SK-N-SH treated with all-trans-retinoic acid at 6 μM for 48 hours (cell line): Measurements from ENCODE around the gene TTYH2.

ENCODE experiments used
- ATAC-seq: fragments of 200-7000 bp; cut with Tn5 transposase; 3 replicates; pipeline ENCODE4 v1.9.1; 2020; ENCODE audit warnings: mild to moderate bottlenecking, moderate library complexity
- ARNTL ChIP-seq: fragments of 450-650 bp; formaldehyde crosslinking; IDR thresholded peaks from 2 replicates; pipeline ENCODE4 v1.5.0; 2020; ENCODE audit warnings: low read depth, mild to moderate bottlenecking, moderate library complexity, borderline replicate concordance
- BACH2 ChIP-seq: fragments of 250-450 bp; sonication (Bioruptor Pico); IDR thresholded peaks from 2 replicates; pipeline ENCODE4 v1.9.0; 2021; ENCODE audit warnings: mild to moderate bottlenecking, borderline replicate concordance
- CSDC2 ChIP-seq: fragments of 250-450 bp; sonication (Bioruptor Pico); IDR thresholded peaks from 2 replicates; pipeline ENCODE4 v1.5.0; 2020; ENCODE audit warnings: mild to moderate bottlenecking, moderate library complexity
- ESRRG ChIP-seq: fragments of 250-450 bp; sonication (Bioruptor Pico); IDR thresholded peaks from 2 replicates; pipeline ENCODE4 v1.6.1; 2021; ENCODE audit warnings: mild to moderate bottlenecking
- GLIS3 ChIP-seq: fragments of 250-450 bp; sonication (Bioruptor Pico); IDR thresholded peaks from 2 replicates; pipeline ENCODE4 v1.5.0; 2020; ENCODE audit warnings: mild to moderate bottlenecking, moderate library complexity
- ISL1 ChIP-seq: fragments of 250-450 bp; sonication (Bioruptor Pico); IDR thresholded peaks from 2 replicates; pipeline ENCODE4 v2.1.2; 2022; ENCODE audit warnings: mild to moderate bottlenecking, moderate library complexity
- OSR1 ChIP-seq: fragments of 250-450 bp; sonication (Bioruptor Pico); IDR thresholded peaks from 2 replicates; pipeline ENCODE4 v1.8.0; 2022; ENCODE audit warnings: moderate library complexity, mild to moderate bottlenecking, inconsistent platforms
- PPARA ChIP-seq: fragments of 250-450 bp; sonication (Bioruptor Pico); IDR thresholded peaks from 2 replicates; pipeline ENCODE4 v1.5.0; 2020; ENCODE audit warnings: mild to moderate bottlenecking, borderline replicate concordance
- RARB ChIP-seq: fragments of 250-450 bp; sonication (Bioruptor Pico); IDR thresholded peaks from 2 replicates; pipeline ENCODE4 v1.8.0; 2021; ENCODE audit warnings: mild to moderate bottlenecking, moderate library complexity
- SNAI2 ChIP-seq: fragments of 250-450 bp; sonication (Bioruptor Pico); IDR thresholded peaks from 2 replicates; pipeline ENCODE4 v1.5.0; 2020; ENCODE audit warnings: mild to moderate bottlenecking, moderate library complexity
- TCF4 ChIP-seq: fragments of 250-450 bp; sonication (Bioruptor Pico); IDR thresholded peaks from 2 replicates; pipeline ENCODE4 v1.8.0; 2021; ENCODE audit warnings: mild to moderate bottlenecking, moderate library complexity, borderline replicate concordance
- TOX ChIP-seq: fragments of 250-450 bp; sonication (Bioruptor Pico); IDR thresholded peaks from 2 replicates; pipeline ENCODE4 v1.8.0; 2021; ENCODE audit warnings: mild to moderate bottlenecking, moderate library complexity, borderline replicate concordance
- ZC3H10 ChIP-seq: fragments of 250-450 bp; sonication (Bioruptor Pico); IDR thresholded peaks from 2 replicates; pipeline ENCODE4 v1.5.1; 2021; ENCODE audit warnings: mild to moderate bottlenecking, moderate library complexity
- ZFP3 ChIP-seq: fragments of 250-450 bp; sonication (Bioruptor Pico); IDR thresholded peaks from 2 replicates; pipeline ENCODE4 v1.5.0; 2020; ENCODE audit warnings: mild to moderate bottlenecking, moderate library complexity
- ZFP30 ChIP-seq: fragments of 450-650 bp; formaldehyde crosslinking; IDR thresholded peaks from 2 replicates; pipeline ENCODE4 v1.5.0; 2022; ENCODE audit warnings: mild to moderate bottlenecking, moderate library complexity
- ZNF565 ChIP-seq: fragments of 450-650 bp; formaldehyde crosslinking; conservative IDR thresholded peaks from 2 replicates; pipeline ENCODE4 v1.5.0; 2020; ENCODE audit warnings: low read depth, mild to moderate bottlenecking, moderate library complexity
- ZNF70 ChIP-seq: fragments of 450-650 bp; formaldehyde crosslinking; IDR thresholded peaks from 2 replicates; pipeline ENCODE4 v1.5.0; 2020; ENCODE audit warnings: mild to moderate bottlenecking, moderate library complexity
- ZNF8 ChIP-seq: fragments of 450-650 bp; formaldehyde crosslinking; IDR thresholded peaks from 2 replicates; pipeline ENCODE4 v1.5.0; 2020; ENCODE audit warnings: mild to moderate bottlenecking, moderate library complexity
- TF ChIP-seq, protein P1 (sequence below): fragments of 250-450 bp; sonication (Bioruptor Pico); IDR thresholded peaks from 2 replicates; pipeline ENCODE4 v1.5.1; 2021; ENCODE audit warnings: mild to moderate bottlenecking, moderate library complexity
- TF ChIP-seq, protein P2 (sequence below): fragments of 250-450 bp; sonication (Bioruptor Pico); IDR thresholded peaks from 2 replicates; pipeline ENCODE4 v1.5.0; 2020; ENCODE audit warnings: mild to moderate bottlenecking, moderate library complexity
- TF ChIP-seq, protein P3 (sequence below): fragments of 250-450 bp; sonication (Bioruptor Pico); IDR thresholded peaks from 2 replicates; pipeline ENCODE4 v1.8.0; 2021; ENCODE audit warnings: low read depth, mild to moderate bottlenecking, moderate library complexity, borderline replicate concordance

The TTYH2 gene

DNA sequence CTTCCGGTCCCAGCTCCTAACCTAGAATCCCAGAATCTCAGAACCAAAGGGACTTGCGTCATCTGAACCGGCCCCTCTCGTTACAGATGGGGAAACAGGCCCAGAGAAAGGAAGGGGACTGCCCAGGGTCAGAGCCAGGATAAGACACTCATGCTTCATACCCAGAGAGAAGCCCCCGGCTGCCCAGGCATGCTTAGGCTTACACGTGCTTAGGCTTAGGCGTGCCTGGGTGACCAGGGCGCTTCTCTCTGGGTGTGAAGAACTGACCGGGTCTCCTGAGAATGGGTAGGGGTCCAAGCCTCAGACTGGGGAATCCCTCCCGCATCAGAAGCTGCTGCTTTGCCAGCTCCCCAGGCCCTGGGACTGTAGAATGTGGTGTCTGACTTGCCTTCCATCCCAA, 30.8 kb downstream of the TTYH2 start:
- no peak for ATAC-seq
- TF ChIP-seq, protein P1, sequence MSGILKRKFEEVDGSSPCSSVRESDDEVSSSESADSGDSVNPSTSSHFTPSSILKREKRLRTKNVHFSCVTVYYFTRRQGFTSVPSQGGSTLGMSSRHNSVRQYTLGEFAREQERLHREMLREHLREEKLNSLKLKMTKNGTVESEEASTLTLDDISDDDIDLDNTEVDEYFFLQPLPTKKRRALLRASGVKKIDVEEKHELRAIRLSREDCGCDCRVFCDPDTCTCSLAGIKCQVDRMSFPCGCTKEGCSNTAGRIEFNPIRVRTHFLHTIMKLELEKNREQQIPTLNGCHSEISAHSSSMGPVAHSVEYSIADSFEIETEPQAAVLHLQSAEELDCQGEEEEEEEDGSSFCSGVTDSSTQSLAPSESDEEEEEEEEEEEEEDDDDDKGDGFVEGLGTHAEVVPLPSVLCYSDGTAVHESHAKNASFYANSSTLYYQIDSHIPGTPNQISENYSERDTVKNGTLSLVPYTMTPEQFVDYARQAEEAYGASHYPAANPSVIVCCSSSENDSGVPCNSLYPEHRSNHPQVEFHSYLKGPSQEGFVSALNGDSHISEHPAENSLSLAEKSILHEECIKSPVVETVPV (CRISPR knock-in tag): no peak
- TF ChIP-seq, protein P2, sequence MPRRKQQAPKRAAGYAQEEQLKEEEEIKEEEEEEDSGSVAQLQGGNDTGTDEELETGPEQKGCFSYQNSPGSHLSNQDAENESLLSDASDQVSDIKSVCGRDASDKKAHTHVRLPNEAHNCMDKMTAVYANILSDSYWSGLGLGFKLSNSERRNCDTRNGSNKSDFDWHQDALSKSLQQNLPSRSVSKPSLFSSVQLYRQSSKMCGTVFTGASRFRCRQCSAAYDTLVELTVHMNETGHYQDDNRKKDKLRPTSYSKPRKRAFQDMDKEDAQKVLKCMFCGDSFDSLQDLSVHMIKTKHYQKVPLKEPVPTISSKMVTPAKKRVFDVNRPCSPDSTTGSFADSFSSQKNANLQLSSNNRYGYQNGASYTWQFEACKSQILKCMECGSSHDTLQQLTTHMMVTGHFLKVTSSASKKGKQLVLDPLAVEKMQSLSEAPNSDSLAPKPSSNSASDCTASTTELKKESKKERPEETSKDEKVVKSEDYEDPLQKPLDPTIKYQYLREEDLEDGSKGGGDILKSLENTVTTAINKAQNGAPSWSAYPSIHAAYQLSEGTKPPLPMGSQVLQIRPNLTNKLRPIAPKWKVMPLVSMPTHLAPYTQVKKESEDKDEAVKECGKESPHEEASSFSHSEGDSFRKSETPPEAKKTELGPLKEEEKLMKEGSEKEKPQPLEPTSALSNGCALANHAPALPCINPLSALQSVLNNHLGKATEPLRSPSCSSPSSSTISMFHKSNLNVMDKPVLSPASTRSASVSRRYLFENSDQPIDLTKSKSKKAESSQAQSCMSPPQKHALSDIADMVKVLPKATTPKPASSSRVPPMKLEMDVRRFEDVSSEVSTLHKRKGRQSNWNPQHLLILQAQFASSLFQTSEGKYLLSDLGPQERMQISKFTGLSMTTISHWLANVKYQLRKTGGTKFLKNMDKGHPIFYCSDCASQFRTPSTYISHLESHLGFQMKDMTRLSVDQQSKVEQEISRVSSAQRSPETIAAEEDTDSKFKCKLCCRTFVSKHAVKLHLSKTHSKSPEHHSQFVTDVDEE (CRISPR knock-in tag): no peak
- TF ChIP-seq, protein P3, sequence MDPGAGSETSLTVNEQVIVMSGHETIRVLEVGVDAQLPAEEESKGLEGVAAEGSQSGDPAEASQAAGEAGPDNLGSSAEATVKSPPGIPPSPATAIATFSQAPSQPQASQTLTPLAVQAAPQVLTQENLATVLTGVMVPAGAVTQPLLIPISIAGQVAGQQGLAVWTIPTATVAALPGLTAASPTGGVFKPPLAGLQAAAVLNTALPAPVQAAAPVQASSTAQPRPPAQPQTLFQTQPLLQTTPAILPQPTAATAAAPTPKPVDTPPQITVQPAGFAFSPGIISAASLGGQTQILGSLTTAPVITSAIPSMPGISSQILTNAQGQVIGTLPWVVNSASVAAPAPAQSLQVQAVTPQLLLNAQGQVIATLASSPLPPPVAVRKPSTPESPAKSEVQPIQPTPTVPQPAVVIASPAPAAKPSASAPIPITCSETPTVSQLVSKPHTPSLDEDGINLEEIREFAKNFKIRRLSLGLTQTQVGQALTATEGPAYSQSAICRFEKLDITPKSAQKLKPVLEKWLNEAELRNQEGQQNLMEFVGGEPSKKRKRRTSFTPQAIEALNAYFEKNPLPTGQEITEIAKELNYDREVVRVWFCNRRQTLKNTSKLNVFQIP (CRISPR knock-in tag): no peak
- TF ChIP-seq ARNTL (CRISPR knock-in tag): no peak
- TF ChIP-seq ISL1 (CRISPR knock-in tag): no peak
- no peak for TF ChIP-seq SNAI2 (CRISPR knock-in tag)
- TF ChIP-seq BACH2 (CRISPR knock-in tag): no peak
- TF ChIP-seq CSDC2 (CRISPR knock-in tag): no peak
- TF ChIP-seq ZC3H10 (CRISPR knock-in tag): no peak
- no peak for TF ChIP-seq ZNF8
- TF ChIP-seq GLIS3: no peak
- TF ChIP-seq ZNF70: no peak
- no peak for TF ChIP-seq OSR1
- no peak for TF ChIP-seq TCF4
- no peak for TF ChIP-seq ZFP3 (CRISPR knock-in tag)
- no peak for TF ChIP-seq RARB (CRISPR knock-in tag)

DNA sequence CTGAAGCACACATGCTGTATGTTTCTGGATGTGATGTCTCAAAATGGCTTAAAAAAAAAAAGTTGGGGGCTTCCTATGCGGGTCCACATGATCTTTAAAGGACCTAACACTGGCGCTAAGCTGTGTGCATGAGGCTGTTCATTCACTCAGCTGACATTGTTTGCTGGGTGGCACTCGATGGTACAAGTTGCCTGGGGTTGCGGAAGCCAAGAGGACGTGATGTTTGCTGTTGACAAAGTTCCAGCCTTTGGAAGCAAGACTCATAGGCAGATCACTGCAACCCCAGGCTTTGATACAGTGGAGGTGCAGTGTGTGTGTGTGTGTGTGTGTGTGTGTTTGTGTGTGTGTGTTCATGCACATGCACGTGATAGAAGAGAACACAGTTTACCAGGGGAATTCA, 31.2 kb downstream of the TTYH2 start:
- TF ChIP-seq ZC3H10 (CRISPR knock-in tag) (no peak), ZFP30 (no peak), PPARA (no peak), TOX (CRISPR knock-in tag) (no peak), RARB (CRISPR knock-in tag) (no peak), SNAI2 (CRISPR knock-in tag) (no peak), ESRRG (CRISPR knock-in tag) (no peak), ZFP3 (CRISPR knock-in tag) (no peak), ZNF565 (CRISPR knock-in tag) (no peak), BACH2 (CRISPR knock-in tag) (no peak)
- TF ChIP-seq, protein P2 (CRISPR knock-in tag): no peak
- TF ChIP-seq, protein P1 (CRISPR knock-in tag): no peak
- TF ChIP-seq, protein P3 (CRISPR knock-in tag): no peak
- ATAC-seq: no peak
